ENCODE measurements around the gene LRFN4.

Gene LRFN4

GRCh38 chr11:66859686-66860448 lies 3.0 kb downstream of the LRFN4 start:
- no peak overlapping the region for H3K4me3 Mint-ChIP-seq

GRCh38 chr11:66860449-66860831 lies 3.6 kb downstream of the LRFN4 start:
- Mint-ChIP-seq H3K27ac (no peak overlapping the region), H3K36me3 (no peaks in the 10 kb centered on the region), H3K4me1 (ENCODE audit: low read depth) (peaks cover 4% of the 10 kb centered on the region), H3K9me3 (ENCODE audit: low read depth) (no peaks in the 10 kb centered on the region), H3K4me3 (no peak overlapping the region), H3K27me3 (no peaks in the 10 kb centered on the region)

More at GRCh38 chr11:66859686-66860448, 3.0 kb downstream of the LRFN4 start:
- Mint-ChIP-seq H3K9me3 (ENCODE audit: low read depth) (no peaks in the 10 kb centered on the region), H3K27me3 (no peaks in the 10 kb centered on the region), H3K27ac (no peak overlapping the region), H3K36me3 (no peaks in the 10 kb centered on the region), H3K4me1 (ENCODE audit: low read depth) (peaks cover 4% of the 10 kb centered on the region)

- Mint-ChIP-seq H3K9me3 (ENCODE audit: low read depth) (no peaks in the 10 kb centered on the region), H3K27ac (no peak overlapping the region), H3K4me1 (ENCODE audit: low read depth) (no peaks in the 10 kb centered on the region), H3K4me3 (no peak overlapping the region), H3K36me3 (no peaks in the 10 kb centered on the region), H3K27me3 (no peaks in the 10 kb centered on the region)
Observed at GRCh38 chr11:66861038-66861773, 4.3 kb downstream of the LRFN4 start.

- Mint-ChIP-seq H3K4me3 (no peak overlapping the region), H3K9me3 (ENCODE audit: low read depth) (no peaks in the 10 kb centered on the region), H3K27ac (no peak overlapping the region), H3K4me1 (ENCODE audit: low read depth) (no peaks in the 10 kb centered on the region), H3K27me3 (no peaks in the 10 kb centered on the region), H3K36me3 (no peaks in the 10 kb centered on the region)
Observed at GRCh38 chr11:66861774-66862558, 5.1 kb downstream of the LRFN4 start.

- no peaks in the 10 kb centered on the region for H3K9me3 Mint-ChIP-seq (ENCODE audit: low read depth)
- H3K27ac Mint-ChIP-seq, result no peak overlapping the region
- no peaks in the 10 kb centered on the region for H3K36me3 Mint-ChIP-seq
- H3K27me3 Mint-ChIP-seq, result no peaks in the 10 kb centered on the region
- H3K4me3 Mint-ChIP-seq, result no peak overlapping the region
- no peaks in the 10 kb centered on the region for H3K4me1 Mint-ChIP-seq (ENCODE audit: low read depth)
Observed at GRCh38 chr11:66862559-66863037, 5.7 kb downstream of the LRFN4 start.

GRCh38 chr11:66863428-66864125 lies 6.7 kb downstream of the LRFN4 start:
- H3K4me1 Mint-ChIP-seq (ENCODE audit: low read depth), result peaks cover 3% of the 10 kb centered on the region
- H3K4me3 Mint-ChIP-seq, result no peak overlapping the region
- H3K36me3 Mint-ChIP-seq, result no peaks in the 10 kb centered on the region
- H3K9me3 Mint-ChIP-seq (ENCODE audit: low read depth), result no peaks in the 10 kb centered on the region
- no peak overlapping the region for H3K27ac Mint-ChIP-seq
- no peaks in the 10 kb centered on the region for H3K27me3 Mint-ChIP-seq

GRCh38 chr11:66864172-66864901 lies 7.5 kb downstream of the LRFN4 start:
- Mint-ChIP-seq H3K27me3 (no peaks in the 10 kb centered on the region), H3K4me1 (ENCODE audit: low read depth) (peaks cover 9% of the 10 kb centered on the region), H3K4me3 (no peak overlapping the region), H3K36me3 (no peaks in the 10 kb centered on the region), H3K9me3 (ENCODE audit: low read depth) (no peaks in the 10 kb centered on the region), H3K27ac (no peak overlapping the region)

GRCh38 chr11:66864924-66865697 lies 8.2 kb downstream of the LRFN4 start:
- Mint-ChIP-seq H3K36me3 (no peaks in the 10 kb centered on the region), H3K9me3 (ENCODE audit: low read depth) (no peaks in the 10 kb centered on the region), H3K4me3 (no peak overlapping the region), H3K27ac (no peak overlapping the region), H3K4me1 (ENCODE audit: low read depth) (peaks cover 10% of the 10 kb centered on the region), H3K27me3 (no peaks in the 10 kb centered on the region)

GRCh38 chr11:66866007-66866406 lies 9.1 kb downstream of the LRFN4 start:
- H3K36me3 Mint-ChIP-seq, result no peaks in the 10 kb centered on the region

GRCh38 chr11:66866511-66866986 lies 9.7 kb downstream of the LRFN4 start:
- Mint-ChIP-seq H3K36me3 (no peaks in the 10 kb centered on the region), H3K9me3 (ENCODE audit: low read depth) (no peaks in the 10 kb centered on the region), H3K4me3 (no peak overlapping the region), H3K27ac (no peak overlapping the region), H3K27me3 (no peaks in the 10 kb centered on the region), H3K4me1 (ENCODE audit: low read depth) (peaks cover 10% of the 10 kb centered on the region)

More at GRCh38 chr11:66866007-66866406, 9.1 kb downstream of the LRFN4 start:
- Mint-ChIP-seq H3K27ac (no peak overlapping the region), H3K9me3 (ENCODE audit: low read depth) (no peaks in the 10 kb centered on the region), H3K27me3 (no peaks in the 10 kb centered on the region), H3K4me3 (no peak overlapping the region), H3K4me1 (ENCODE audit: low read depth) (peaks cover 10% of the 10 kb centered on the region)

GRCh38 chr11:66867425-66868040 lies 10.7 kb downstream of the LRFN4 start:
- no peak overlapping the region for H3K4me3 Mint-ChIP-seq
- H3K4me1 Mint-ChIP-seq (ENCODE audit: low read depth), result peaks cover 10% of the 10 kb centered on the region
- no peaks in the 10 kb centered on the region for H3K9me3 Mint-ChIP-seq (ENCODE audit: low read depth)
- H3K27me3 Mint-ChIP-seq, result no peaks in the 10 kb centered on the region
- no peaks in the 10 kb centered on the region for H3K36me3 Mint-ChIP-seq
- no peak overlapping the region for H3K27ac Mint-ChIP-seq

- no peaks in the 10 kb centered on the region for H3K36me3 Mint-ChIP-seq
- no peak overlapping the region for H3K4me3 Mint-ChIP-seq
- no peaks in the 10 kb centered on the region for H3K27me3 Mint-ChIP-seq
- peaks cover 10% of the 10 kb centered on the region for H3K4me1 Mint-ChIP-seq (ENCODE audit: low read depth)
- no peaks in the 10 kb centered on the region for H3K9me3 Mint-ChIP-seq (ENCODE audit: low read depth)
- H3K27ac Mint-ChIP-seq, result no peak overlapping the region
Observed at GRCh38 chr11:66868082-66868725, 11.3 kb downstream of the LRFN4 start.
